Astrocyte of the spinal cord (primary cell): ENCODE data around the gene TRIM3.

Source experiments
- DNase-seq: peaks from one replicate; pipeline ENCODE4 v3.0.0; 2011; ENCODE audit warnings: low read depth, low spot score
- H3K4me3 ChIP-seq: 2 replicates; pipeline ENCODE4 v1.5.1; 2011; ENCODE audit warnings: low read depth, mild to moderate bottlenecking, low read length, moderate library complexity
- CTCF ChIP-seq: IDR thresholded peaks from 2 replicates; pipeline ENCODE4 v1.5.1; 2012; ENCODE audit warnings: low read depth, mild to moderate bottlenecking, low read length, inconsistent platforms
- in situ Hi-C: cut with HindIII; loops from 2 replicates; pipeline ENCODE4 v1.10.0; 2017; ENCODE audit warnings: low sequenced_read_pairs

TRIM3 gene

GRCh38 chr11:6502382-6502781 lies 28.6 kb upstream of the TRIM3 start:
- no peak for DNase-seq
- in situ Hi-C loops = no loop called here
- no peak overlapping the region for H3K4me3 ChIP-seq
- TF ChIP-seq CTCF = no peak

- no peak for TF ChIP-seq CTCF
- in situ Hi-C loops = no loop called here
- no peak overlapping the region for H3K4me3 ChIP-seq
- no peak for DNase-seq
Observed at GRCh38 chr11:6498544-6498943, 24.8 kb upstream of the TRIM3 start.

- TF ChIP-seq CTCF = no peak
- in situ Hi-C loops = no loop called here
Observed at GRCh38 chr11:6498121-6498520, 24.4 kb upstream of the TRIM3 start.

GRCh38 chr11:6497069-6497839 lies 23.5 kb upstream of the TRIM3 start, which contains the start of gene DNHD1:
DNHD1 (plus strand) TSS chr11:6497280; CDS start chr11:6498216, 936 bp downstream.
- no peak for TF ChIP-seq CTCF
- no peak for DNase-seq
- no peak within 1 kb of the TSS for H3K4me3 ChIP-seq
- in situ Hi-C loops = no loop called here

More at GRCh38 chr11:6498121-6498520, 24.4 kb upstream of the TRIM3 start:
- peak; percentile 42 for DNase-seq
- H3K4me3 ChIP-seq = no peak overlapping the region

- H3K4me3 ChIP-seq = no peak overlapping the region
- in situ Hi-C loops = no loop called here
- no peak for DNase-seq
Observed at GRCh38 chr11:6489306-6489705, 15.6 kb upstream of the TRIM3 start.

GRCh38 chr11:6488821-6489220 lies 15.1 kb upstream of the TRIM3 start:
- no peak overlapping the region for H3K4me3 ChIP-seq
- in situ Hi-C loops = no loop called here
- DNase-seq = no peak
- TF ChIP-seq CTCF = no peak

More at GRCh38 chr11:6489306-6489705, 15.6 kb upstream of the TRIM3 start:
- no peak for TF ChIP-seq CTCF
